GM21529 (cell line): ENCODE measurements around the gene KCNH1.
"Not testable (repeated sequence)": the region's sequence is repeated elsewhere in the genome, so short reads cannot be mapped to it uniquely, and the experiment has no call there.

Experiments used
- ATAC-seq: cut with Tn5 transposase; IDR thresholded peaks from one replicate; pipeline ENCODE4 v1.9.1; 2021; ENCODE audit not compliant: unreplicated experiment

Gene KCNH1

GRCh38 chr1:210691039-210691610 lies 442.8 kb downstream of the KCNH1 start:
- no peak for ATAC-seq

DNA sequence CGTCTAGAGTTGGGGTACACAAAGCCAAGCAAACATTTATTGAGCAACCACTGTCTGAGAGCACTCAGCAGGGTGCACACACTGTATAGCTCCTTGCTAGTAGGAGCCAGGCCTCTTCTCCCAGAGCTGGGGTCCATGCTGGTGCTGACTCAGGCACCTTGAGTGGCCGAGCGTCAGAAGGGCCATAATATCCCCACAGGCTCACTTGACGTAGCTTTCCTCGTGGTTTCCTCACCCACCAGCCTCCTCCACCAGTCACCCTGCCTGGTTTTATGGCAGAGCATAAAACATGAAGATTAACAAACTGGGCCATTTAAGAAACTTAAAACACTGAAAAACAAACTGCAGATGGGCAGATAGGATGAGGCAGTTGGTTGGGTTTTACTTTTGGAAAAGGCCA lies 443.7 kb downstream of the KCNH1 start:
- no peak for ATAC-seq

- no peak for ATAC-seq
Observed at GRCh38 chr1:210689826-210690225, 444.1 kb downstream of the KCNH1 start.

DNA sequence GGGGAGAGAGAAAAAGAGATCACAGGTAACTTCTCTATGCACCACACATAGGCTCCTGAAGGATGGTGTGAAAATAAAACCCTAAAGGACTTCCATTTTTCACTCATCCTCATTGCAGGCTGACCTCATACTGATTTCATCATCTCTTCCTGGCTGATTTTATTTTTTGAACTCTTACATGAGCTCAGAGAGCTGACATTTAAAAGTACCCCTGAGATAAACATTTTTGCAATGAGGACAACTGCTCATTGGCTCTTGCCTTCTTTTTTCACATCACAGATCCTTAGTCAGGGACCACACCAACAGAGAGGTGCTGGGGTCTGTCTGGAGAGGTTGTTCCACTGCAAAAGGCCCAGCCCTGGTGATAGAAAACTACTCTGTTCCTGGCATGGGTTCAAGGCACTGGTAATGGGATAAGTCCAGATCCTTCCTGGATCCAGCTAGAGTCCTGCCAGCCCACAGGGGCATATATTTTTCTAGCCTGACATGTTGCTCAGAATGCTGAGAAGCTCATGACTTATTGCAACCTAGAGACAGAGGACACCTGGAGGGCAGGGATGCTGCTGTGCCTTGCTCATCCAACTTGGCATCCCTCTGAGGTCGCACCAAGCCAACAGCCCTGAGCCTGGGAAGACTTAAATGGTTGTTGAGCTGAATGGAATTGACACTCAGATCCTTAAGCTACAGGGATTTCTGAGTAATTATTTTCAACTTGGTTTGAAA lies 445.3 kb downstream of the KCNH1 start:
- no peak for ATAC-seq

GRCh38 chr1:210687582-210688279 lies 446.2 kb downstream of the KCNH1 start:
- no peak for ATAC-seq

- ATAC-seq: no peak
Observed at GRCh38 chr1:210686841-210687240, 447.1 kb downstream of the KCNH1 start.

DNA sequence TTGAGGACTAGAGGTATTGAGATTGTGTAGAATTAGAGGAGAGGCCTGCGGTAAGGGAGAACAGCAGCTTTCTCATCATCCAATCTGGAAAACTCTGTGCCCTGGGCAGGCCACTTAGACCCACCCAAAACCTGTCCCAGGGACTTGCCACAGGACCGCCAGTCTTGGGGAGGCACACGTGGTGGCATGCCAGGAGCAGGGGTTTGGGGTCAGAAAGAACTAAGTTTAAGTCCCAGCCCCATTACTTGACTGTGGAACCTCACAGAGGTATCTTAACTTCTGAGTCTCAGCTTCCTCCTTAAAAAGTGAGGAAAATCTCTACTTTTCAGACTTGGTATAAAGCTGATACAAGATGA lies 448.7 kb downstream of the KCNH1 start:
- peak; percentile 3 for ATAC-seq

GRCh38 chr1:210684466-210685294 lies 449.3 kb downstream of the KCNH1 start:
- ATAC-seq: peak; percentile 91

DNA sequence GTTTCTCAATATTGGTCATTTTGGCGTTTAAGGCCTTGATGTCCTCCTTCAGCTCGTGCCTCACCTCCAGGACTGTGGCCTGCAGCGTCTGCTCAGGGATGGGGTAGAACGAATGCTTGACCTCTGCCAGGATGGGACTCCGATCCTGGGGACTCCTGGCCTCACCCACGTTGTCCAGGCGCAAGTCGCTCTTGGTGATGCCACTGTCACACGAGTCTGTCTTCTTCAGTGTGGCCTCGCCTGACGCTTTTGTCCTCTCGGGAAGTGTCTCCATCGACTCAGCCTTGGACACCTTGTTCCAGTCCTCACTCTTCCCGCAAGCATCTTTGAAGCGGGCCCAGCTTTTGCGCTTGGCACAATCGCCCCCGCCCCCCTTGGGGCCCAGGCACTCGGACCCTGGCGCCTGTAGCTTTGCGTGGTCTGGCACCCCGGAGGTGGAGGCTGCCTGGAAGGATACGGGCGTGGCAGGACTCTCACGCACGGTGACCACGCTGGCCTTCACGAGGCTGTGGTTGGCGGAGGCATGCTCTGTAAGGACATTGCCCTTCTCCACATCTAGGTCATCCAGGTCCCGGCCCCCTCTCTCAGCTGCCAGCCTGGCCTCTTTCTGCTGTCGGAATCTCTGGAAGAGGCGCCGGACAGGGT lies 450.4 kb downstream of the KCNH1 start:
- no peak for ATAC-seq

GRCh38 chr1:210681158-210681557 lies 452.8 kb downstream of the KCNH1 start:
- ATAC-seq: no peak

DNA sequence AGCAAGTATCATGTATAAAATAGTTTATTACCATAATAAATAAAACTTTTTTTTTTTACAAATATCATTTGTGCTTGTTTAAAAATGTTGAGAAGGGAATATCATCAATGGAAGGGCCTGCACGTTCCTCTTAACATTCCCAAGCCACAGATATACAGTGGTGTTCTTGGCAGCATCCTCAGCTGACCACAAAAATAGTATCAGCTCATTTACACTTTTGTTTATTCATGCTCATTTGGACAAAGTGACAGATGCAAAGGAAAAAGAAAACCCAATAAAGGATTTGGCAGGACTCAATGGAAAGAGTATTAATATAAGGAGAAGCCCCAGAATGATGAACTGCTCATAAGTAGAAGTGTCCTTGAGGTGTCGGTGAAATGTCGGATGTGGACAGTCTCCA lies 455.6 kb downstream of the KCNH1 start:
- no peak for ATAC-seq

- ATAC-seq: no peak
Observed at GRCh38 chr1:210677533-210677932, 456.4 kb downstream of the KCNH1 start.

- no peak for ATAC-seq
Observed at GRCh38 chr1:210676539-210676938, 457.4 kb downstream of the KCNH1 start.

DNA sequence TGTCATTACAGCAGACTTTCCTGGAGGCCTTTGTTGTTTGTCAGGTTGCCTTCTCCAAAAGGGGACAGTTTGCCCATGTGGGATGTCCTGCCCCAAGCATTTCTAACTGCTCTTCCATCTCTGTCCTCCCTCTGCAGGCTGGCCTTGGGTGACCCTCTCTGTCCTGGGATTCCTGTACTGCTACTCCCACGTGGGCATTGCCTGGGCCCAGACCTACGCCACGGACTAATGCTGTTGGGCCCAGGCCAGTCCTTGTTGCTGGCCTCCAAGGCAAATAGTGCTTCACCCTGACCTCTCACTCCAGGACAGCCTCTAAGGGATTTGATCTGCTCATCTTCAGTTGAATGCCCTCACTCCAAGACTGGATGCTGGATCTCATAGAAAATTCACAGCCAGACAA lies 459.8 kb downstream of the KCNH1 start:
- ATAC-seq: no peak

DNA sequence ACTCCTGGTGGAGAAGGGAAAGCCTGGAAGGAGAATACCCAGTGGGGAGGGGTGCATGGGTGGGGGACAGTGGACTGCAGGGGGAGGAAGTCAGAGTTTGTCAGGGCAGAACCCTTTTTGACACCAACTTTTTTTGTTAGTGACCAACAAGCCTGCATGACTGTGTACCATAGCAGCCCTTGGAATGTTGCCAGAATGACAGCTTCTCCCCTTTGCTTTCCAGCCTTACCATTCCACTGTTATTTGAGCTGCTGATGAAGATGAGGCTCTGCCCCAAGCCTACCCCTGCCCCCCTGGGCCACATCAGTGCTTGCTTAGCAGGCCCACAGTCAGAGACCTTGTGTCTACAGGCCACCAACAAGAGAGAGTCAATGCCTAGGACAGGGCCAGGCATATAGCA lies 464.0 kb downstream of the KCNH1 start:
- no peak for ATAC-seq

DNA sequence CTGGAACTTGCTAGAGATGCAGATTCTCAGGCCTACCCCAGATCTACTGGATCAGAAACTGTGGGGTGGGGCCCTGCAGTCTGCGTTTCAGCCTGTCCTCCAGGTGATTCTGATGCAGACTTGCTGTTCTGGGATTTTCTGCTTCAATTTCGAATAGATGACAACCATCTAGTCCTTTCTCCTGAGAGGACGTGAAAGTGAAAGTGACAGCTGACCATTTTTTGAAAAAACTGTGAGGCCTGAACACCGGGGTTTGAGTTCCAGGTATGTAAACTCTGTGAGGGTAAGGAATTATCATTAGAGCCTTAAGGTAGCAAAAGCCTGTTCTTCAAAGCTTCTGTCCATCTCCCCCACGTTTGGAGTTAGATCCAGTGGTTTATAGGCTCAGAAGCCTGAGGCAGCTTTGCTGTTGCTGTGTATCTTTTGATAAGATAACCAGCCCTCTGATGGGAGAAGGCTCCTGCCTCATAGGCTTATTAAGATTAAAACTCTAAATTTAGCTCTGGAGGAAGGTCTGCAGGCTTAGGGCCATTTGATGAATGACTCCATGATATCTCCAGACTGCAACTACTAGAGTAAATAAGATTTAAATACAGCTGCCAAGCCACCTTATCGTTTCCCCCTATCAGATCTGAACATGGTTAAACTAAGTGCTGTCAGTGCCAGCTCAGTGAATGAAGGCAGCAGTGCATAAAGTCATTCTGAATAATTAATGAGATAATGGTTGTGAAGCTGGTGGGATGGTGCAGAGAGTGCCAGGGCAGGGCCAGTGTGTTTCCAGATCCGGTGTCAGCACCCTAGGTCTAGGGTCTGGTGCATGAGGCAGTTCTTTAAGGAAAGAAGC lies 470.0 kb downstream of the KCNH1 start:
- no peak for ATAC-seq

GRCh38 chr1:210662291-210663050 lies 471.5 kb downstream of the KCNH1 start:
- no peak for ATAC-seq

DNA sequence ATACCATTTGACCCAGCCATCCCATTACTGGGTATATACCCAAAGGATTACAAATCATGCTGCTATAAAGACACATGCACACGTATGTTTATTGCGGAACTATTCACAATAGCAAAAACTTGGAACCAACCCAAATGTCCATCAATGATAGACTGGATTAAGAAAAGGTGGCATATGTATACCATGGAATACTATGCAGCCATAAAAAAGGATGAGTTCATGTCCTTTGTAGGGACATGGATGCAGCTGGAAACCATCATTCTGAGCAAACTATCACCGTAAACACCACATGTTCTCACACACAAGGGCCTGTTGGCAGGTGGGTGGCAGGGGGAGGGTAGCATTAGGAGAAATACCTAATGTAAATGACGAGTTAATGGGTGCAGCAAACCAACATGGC lies 472.4 kb downstream of the KCNH1 start:
- not testable (repeated sequence) for ATAC-seq

GRCh38 chr1:210657806-210658205 lies 476.1 kb downstream of the KCNH1 start:
- no peak for ATAC-seq
